HEK293 (cell line): ENCODE measurements around the gene CHST5.

Source experiments
- ZNF121 ChIP-seq: fragments of 450-650 bp; formaldehyde crosslinking; IDR thresholded peaks from 2 replicates; pipeline ENCODE4 v1.5.1; 2016; ENCODE audit warnings: missing biosample characterization, missing genetic modification characterization
- ZNF274 ChIP-seq, 2 experiments: fragments of 200-500 bp in 1 of 2; fragments of 450-650 bp in 1 of 2; sonication (Bioruptor generic) in 1 of 2; formaldehyde crosslinking in 1 of 2; IDR thresholded peaks; 2 replicates each; pipeline versions ENCODE4 v1.5.1 to v1.6.1; 2014 to 2016; ENCODE audit warnings: borderline replicate concordance in 1 of 2, inconsistent platforms in 1 of 2, low read length in 1 of 2, missing biosample characterization in 1 of 2, missing genetic modification characterization in 1 of 2
- ZNF707 ChIP-seq: fragments of 450-650 bp; formaldehyde crosslinking; IDR thresholded peaks from 2 replicates; pipeline ENCODE4 v1.5.1; 2016; ENCODE audit warnings: missing biosample characterization, missing genetic modification characterization
- TF ChIP-seq, protein P1 (sequence below): fragments of 450-650 bp; formaldehyde crosslinking; IDR thresholded peaks from 2 replicates; pipeline ENCODE4 v1.5.1; 2016; ENCODE audit warnings: missing biosample characterization, missing genetic modification characterization
- TF ChIP-seq, protein P2 (sequence below): fragments of 450-650 bp; formaldehyde crosslinking; IDR thresholded peaks from 2 replicates; pipeline ENCODE4 v1.5.1; 2016; ENCODE audit warnings: missing biosample characterization, missing genetic modification characterization, borderline replicate concordance
- TF ChIP-seq, protein P3 (sequence below): fragments of 450-650 bp; formaldehyde crosslinking; IDR thresholded peaks from 2 replicates; pipeline ENCODE4 v1.5.1; 2016; ENCODE audit warnings: missing biosample characterization, missing genetic modification characterization

DNA sequence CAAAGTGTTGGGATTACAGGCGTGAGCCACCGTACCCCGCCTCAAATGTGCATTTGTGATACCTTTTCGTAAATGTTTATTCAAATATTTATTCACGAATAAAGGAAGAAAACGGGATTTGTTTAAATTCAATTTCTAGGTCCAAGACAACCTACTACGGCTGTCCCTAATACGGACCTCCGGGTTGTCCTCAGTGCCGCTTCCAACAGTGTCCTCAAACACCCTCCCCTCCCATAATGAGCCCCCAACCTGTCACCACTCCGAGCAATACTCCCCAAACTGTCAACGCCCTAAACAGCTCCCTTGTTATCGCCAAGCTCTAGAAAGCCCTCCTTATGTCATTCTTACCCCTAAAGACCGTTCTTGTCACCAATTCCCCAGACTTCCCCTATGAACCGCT is 29.7 kb upstream of the CHST5 start:
- TF ChIP-seq ZNF707 (tag by site-specific recombination) (no peak), ZNF121 (tag by site-specific recombination) (no peak), ZNF274 (IDR thresholded peaks at IDR 0.05; ENCODE audit: low read length) (no peak), ZNF274 (tag by site-specific recombination; IDR thresholded peaks at IDR 0.05; ENCODE audit: borderline replicate concordance) (no peak)
- TF ChIP-seq, protein P1, sequence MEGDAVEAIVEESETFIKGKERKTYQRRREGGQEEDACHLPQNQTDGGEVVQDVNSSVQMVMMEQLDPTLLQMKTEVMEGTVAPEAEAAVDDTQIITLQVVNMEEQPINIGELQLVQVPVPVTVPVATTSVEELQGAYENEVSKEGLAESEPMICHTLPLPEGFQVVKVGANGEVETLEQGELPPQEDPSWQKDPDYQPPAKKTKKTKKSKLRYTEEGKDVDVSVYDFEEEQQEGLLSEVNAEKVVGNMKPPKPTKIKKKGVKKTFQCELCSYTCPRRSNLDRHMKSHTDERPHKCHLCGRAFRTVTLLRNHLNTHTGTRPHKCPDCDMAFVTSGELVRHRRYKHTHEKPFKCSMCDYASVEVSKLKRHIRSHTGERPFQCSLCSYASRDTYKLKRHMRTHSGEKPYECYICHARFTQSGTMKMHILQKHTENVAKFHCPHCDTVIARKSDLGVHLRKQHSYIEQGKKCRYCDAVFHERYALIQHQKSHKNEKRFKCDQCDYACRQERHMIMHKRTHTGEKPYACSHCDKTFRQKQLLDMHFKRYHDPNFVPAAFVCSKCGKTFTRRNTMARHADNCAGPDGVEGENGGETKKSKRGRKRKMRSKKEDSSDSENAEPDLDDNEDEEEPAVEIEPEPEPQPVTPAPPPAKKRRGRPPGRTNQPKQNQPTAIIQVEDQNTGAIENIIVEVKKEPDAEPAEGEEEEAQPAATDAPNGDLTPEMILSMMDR: no peak
- TF ChIP-seq, protein P2, sequence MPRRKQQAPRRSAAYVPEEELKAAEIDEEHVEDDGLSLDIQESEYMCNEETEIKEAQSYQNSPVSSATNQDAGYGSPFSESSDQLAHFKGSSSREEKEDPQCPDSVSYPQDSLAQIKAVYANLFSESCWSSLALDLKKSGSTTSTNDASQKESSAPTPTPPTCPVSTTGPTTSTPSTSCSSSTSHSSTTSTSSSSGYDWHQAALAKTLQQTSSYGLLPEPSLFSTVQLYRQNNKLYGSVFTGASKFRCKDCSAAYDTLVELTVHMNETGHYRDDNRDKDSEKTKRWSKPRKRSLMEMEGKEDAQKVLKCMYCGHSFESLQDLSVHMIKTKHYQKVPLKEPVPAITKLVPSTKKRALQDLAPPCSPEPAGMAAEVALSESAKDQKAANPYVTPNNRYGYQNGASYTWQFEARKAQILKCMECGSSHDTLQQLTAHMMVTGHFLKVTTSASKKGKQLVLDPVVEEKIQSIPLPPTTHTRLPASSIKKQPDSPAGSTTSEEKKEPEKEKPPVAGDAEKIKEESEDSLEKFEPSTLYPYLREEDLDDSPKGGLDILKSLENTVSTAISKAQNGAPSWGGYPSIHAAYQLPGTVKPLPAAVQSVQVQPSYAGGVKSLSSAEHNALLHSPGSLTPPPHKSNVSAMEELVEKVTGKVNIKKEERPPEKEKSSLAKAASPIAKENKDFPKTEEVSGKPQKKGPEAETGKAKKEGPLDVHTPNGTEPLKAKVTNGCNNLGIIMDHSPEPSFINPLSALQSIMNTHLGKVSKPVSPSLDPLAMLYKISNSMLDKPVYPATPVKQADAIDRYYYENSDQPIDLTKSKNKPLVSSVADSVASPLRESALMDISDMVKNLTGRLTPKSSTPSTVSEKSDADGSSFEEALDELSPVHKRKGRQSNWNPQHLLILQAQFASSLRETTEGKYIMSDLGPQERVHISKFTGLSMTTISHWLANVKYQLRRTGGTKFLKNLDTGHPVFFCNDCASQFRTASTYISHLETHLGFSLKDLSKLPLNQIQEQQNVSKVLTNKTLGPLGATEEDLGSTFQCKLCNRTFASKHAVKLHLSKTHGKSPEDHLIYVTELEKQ (tag by site-specific recombination): no peak
- TF ChIP-seq, protein P3, sequence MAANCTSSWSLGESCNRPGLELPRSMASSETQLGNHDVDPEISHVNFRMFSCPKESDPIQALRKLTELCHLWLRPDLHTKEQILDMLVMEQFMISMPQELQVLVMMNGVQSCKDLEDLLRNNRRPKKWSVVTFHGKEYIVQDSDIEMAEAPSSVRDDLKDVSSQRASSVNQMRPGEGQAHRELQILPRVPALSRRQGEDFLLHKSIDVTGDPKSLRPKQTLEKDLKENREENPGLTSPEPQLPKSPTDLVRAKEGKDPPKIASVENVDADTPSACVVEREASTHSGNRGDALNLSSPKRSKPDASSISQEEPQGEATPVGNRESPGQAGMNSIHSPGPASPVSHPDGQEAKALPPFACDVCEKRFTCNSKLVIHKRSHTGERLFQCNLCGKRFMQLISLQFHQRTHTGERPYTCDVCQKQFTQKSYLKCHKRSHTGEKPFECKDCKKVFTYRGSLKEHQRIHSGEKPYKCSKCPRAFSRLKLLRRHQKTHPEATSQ: no peak
